Inflammatory macrophage (primary cell): ENCODE measurements around the gene GNAZ.
"Not testable (repeated sequence)": the region's sequence is repeated elsewhere in the genome, so short reads cannot be mapped to it uniquely, and the experiment has no call there.

Source experiments
- DNase-seq, 2 donors: peaks; one replicate each; pipeline ENCODE4 v3.0.0-alpha.2; 2020 to 2022

The GNAZ gene

DNA sequence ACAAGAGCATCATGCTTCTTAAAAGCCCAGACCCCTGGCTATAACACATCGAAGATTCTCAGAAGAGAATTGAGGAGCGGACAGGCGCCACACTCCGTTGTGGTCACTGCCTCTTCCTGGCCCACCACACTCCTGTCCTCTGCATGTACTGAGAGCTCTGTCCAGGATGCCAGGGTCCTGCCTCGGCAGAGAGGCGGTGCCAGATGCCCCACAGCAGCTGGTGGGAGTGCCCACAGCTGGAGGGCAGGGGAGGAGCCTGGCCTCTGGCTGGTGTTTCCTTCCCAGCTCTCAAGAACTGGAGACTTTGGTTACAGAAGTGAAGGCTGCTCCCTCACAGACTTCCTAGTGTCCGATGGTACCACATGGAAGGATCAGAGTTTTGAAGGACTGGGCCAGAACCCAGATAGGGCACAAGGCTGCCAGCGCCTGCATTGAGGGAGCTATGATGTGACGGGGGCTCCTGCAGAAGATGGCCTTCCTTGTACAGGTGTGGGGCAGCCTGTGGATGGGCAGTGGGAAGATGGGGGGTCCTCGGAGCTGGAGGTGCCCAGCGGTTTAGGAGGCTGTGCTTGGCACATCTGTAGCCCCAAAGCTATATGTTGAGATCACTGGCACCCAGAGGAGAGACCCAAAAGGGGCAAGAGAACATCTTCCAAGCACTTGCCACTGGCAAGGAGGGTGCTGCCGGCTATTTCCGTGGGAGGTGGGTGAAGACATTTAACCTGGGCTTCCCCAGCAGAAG is 52.1 kb downstream of the GNAZ start:
- DNase-seq: no peak

DNA sequence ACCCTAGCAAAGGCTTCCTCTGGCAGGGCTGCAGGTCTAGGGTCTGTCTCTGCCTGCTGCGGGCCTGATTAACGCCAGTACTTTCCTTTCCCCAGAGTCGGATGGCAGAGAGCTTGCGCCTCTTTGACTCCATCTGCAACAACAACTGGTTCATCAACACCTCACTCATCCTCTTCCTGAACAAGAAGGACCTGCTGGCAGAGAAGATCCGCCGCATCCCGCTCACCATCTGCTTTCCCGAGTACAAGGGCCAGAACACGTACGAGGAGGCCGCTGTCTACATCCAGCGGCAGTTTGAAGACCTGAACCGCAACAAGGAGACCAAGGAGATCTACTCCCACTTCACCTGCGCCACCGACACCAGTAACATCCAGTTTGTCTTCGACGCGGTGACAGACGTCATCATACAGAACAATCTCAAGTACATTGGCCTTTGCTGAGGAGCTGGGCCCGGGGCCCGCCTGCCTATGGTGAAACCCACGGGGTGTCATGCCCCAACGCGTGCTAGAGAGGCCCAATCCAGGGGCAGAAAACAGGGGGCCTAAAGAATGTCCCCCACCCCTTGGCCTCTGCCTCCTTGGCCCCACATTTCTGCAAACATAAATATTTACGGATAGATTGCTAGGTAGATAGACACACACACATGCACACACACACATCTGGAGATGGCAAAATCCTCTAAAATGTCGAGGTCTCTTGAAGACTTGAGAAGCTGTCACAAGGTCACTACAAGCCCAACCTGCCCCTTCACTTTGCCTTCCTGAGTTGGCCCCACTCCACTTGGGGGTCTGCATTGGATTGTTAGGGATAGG is 52.9 kb downstream of the GNAZ start:
- DNase-seq: no peak

DNA sequence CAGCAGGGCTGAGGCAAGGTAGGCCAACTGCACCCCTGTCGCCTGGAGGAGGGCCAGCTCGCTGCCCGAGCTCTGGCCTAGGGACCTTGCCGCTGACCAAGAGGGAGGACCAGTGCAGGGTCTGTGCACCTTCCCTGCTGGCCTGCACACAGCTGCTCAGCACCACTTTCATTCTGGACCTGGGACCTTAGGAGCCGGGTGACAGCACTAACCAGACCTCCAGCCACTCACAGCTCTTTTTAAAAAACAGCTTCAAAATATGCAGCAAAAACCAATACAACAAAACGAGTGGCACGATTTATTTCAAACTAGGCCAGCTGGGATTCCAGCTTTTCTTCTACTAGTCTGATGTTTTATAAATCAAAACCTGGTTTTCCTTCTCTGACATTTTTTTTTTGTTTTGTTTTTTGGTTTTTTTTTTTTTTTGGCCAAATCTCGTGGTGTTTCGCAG is 53.5 kb downstream of the GNAZ start:
- DNase-seq: no peak

DNA sequence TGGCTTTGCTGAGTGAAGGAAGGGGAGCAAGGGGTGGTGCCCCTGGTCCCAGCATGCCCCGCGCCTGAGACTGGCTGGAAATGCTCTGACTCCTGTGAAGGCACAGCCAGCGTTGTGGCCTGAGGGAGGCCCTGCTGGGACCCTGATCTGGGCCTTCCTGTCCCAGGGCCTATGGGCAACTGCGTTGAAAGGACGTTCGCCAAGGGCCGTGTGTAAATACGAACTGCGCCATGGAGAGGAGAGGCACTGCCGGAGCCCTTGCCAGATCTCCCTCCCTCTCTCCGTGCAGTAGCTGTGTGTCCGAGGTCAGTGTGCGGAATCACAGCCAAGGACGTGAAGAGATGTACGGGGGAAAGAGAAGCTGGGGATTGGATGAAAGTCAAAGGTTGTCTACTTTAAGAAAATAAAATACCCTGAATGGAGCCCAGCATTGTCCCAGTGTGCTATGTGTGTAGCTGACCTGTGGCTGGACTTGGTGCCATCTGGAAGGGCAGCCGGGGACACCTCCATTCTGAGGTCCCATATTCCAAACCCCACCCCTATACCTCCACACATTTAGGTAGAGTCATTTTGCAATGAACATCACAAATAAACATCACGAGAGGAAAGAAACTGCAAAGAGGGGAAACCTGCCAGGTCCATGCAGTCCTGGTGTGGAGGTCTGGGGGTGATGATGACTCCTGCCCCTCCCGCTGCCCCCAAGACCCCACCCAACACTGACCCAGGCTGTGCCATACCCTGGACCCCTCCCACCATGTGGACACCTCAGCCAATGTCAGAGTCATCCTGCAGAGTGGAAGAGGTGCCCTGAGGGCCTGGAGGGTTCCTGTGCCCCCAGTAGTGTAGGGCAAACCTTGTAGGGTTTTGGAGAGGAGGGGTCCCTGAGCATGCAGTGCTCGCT is 54.5 kb downstream of the GNAZ start:
- no peak for DNase-seq

DNA sequence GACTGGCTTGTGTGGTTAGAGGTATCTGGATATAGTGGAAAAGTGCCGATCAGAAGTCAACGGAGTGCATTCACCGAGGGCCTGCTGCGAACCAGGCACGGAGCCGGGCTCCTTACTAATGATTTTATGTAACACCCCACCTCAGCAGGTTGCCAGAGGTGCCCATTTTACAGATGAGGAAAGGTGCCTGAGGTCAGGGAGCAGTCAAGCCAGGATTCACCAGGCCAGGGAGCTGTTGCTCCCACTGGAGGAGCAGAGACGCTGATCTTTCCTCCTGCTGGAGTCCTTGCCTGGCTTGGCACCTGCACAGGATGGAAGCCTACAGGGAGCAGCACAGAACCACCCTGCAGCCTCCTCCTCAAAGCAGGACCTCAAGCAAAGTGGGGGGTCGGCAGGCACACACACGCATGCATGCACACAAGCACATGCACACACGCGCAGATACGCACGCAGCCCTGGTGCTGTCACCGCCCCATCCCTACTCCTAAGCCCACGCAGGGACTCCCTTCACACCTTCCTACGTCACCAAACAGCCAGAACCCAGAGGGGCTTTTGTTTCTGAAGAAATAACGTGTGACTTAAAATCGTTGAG is 55.3 kb downstream of the GNAZ start:
- no peak for DNase-seq

DNA sequence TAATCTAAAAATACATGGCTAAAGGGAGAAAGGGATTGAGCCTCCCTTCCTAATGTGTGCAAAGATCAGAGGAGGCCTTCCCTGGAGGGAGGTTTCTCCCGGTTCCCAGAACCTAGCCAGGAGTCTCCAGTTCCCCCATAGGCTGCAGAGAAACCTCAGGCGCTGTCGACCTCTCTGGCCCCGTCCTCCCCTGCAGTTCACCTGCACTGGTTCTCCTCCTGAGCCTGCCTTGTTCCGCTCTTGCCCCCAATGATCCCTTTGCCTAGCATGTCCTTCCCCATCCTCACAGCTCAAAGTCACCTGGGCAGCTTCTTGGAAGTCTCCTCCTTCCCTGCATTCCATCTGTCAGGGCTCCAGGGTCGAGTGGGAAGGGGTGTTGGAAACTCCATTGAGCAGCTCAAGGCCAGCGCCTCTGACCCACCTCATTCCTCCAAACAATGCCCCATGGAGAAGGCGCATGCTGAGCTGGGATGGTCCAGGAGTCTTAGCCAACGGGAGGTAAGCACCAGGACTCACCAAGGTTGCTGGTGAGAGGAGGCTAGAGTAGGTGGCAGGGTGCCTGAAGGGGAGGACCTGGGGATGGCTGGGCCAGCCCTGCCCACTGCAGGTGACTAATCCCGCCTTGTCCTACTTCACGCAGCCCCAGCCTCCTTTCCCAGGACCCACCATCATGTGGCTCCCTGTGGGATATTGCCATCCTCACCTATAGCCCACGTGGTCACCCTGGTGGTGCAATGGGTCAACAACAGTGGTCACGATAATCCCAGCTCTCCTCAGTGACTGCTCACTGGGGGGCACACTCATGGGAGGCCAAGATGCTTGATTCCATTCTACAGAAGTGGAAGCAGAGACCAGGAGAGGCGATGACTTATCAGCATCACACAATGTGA is 56.1 kb downstream of the GNAZ start:
- DNase-seq: no peak

DNA sequence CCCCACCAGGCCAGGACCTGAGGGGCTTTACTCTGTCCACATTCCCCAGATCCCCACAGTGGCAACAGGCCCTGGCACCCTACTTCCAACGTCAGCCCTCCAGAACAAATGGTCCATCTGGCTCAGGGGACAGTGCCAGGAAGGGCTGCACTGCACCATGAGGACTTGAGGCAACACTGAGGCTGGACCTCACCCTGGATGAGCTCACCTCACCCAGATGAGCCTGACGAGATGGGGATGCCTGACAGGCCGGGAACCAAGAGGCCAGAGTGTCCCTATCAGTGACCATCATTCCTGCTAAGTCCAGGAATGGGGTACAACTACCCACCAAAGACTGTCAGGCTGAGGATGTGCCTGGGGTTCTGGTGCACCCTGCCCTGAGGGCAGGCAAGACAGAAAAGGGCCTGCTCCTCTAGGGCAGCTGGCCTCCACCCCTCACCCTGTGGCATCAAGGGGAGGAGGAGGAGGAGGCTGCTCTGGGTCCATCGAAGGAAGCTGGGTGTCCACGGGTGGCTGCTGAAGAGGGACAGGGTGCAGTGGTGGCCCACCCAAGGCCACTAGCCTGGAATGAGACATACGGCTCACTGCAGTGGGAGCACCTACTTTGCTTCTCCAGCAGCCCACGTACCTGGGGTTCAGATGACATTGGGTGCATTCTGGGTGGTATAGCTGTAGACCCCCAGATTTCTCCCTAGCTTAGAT is 56.9 kb downstream of the GNAZ start:
- no peak for DNase-seq

DNA sequence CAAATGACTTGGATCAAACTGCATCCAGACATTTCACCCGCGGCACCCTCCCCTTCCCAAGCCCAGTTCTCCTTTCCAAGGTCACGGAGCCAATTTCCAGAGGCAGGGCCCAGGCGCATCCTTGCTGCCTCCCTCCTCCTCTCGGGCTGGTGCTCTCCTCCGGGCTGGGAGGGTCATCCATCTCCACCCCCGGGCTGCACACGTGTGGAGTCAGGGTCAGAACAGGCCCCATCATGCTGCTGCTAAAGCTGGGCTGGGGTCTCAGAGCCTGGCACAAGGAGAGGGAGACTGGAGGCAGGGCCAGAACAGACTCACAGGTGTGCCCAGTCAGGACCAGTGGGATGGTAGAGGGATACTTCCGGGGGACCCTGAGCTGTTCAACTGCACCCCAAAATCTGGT is 57.5 kb downstream of the GNAZ start:
- no peak for DNase-seq

DNA sequence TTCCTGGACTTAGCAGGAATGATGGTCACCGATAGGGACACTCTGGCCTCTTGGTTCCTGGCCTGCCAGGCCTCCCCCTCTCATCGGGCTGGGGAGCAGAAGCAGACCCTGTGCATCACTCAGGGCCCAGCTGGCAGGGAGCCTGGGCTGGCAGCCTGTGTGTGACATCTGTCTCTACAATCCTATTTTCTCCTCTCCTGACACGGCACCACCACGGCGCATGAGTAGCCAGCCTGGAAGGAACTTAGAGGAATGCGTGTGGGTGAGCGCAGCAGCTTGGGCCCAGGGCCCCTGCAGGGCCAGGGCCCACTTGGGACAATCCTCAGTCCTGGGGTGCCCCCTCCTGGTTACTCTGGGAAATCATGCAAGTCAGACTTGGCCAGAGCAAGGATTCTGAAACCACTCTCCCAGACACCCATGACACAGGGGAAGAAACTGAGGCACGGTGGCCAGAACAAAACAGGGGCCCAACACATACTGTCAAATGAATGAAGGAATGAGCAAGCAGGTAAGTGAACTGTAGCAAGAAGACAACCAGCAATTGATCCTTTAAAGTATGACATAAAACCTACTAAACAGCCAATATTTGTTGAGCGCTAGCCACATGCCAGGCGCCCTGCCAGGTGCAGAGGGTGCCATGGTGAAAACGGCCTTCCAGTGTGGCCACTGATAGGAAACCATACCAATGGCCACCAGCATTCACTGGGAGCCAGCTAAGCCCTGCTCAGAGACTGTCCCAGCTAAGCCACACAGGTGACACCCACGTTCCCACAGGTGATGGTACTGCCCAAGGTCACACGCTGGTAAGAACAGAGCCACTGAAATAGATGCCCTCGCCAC is 58.2 kb downstream of the GNAZ start:
- peak; percentile 61 to 80 for DNase-seq

DNA sequence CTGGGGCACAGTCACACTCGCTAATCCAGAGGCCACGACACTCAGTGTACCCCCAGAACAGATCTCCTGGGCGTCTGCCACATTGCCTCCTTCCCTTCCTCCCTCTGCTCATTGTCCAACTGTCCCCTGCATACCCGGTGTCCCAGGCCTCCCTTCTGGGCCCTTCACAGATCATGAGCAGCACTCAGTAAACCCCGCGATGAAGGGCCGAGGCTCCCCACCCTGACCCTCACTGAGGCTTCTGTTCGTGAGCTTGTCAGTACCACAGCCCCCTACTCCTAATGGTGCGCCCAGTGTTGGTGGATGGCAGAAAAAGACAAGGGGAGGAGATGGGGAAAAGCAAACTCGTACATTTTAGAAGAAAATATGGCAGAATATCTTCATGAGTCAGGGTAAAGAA is 58.8 kb downstream of the GNAZ start:
- DNase-seq: no peak

DNA sequence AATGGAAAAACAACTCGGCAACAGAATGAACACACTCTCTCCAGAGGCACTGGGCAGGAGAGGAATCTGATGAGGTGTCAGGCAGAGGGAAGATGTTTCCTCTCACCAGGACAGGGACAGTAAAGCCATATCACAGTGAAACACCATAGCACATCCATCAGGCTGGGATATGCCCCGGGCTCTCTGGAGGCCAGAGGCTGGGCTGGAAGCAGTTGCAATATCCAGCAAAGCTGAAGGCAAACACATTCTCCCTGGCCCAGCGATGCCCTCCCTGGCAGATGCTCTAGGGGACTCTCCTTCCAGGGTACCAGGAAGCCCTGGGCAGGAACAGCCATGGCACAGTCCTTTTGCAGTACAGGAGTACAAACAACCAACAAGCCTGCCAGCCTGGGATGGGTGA is 60.4 kb downstream of the GNAZ start:
- no peak for DNase-seq

DNA sequence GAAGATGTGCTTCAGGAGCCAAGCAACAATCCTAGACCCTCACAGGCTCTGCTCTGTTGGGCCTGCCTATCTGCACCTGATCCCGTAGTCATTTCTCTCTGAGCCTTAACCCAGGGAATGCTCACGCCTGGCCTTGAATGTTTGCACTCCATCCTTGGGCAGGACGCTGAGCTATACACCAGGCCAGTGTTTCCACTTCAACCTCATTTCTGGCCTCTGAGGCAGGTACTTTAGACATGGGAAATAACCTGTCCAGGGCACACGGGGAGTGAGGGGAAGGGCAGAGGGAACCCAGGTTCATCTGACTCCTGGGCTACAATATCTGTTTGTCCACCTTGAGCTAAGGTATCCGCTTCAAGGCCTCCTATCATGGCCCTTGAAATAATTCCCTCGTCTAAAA is 61.6 kb downstream of the GNAZ start:
- DNase-seq: no peak

DNA sequence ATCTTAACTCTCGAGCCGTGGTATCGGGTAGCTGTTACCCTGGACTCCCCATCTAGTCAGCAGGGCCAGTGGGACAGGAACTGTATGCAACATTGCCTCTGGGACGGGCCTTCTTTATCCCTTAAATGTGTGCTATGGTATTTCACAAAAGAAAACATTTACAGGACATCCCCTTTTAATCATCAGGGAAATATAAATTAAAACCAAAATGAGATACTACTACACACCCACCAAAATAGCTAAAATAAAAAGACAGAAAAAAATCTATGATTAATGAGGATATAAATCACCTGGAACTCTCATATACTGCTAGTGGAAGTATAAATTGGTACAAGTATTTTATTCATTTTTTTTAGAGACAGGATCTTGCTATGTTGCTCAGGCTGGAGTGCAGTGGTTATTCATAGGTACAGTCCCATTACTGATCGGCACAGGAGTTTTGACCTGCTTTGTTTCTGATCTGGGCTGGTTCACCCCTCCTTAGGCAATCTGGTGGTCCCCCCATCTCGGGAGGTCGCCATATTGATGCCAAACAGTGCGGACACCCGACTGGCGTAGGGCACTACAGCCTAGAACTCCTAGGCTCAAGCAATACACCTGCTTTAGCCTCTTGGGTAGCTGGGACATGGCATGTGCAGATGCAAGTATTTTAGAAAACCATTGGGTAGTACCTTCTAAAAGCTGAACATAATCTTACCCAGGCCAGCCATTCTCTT is 62.2 kb downstream of the GNAZ start:
- DNase-seq: no peak

DNA sequence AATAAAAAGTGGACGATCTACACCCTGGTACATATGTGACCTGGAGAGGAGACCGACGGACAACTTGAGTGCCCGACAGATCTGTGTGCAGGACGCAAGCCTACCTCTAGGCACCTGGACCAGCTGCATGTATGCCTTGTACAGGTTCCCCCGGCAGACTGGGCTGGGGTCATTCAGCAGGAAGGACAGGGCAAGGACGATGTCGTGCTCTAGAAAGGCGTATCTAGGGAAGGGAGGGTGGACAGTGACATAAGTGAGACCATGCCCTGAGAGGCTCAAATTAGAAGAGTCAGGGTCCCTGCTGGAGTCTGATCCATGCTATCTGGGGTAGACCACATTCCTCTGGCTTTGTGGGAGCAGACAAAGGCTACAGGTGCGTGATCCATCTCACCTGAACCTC is 63.6 kb downstream of the GNAZ start:
- DNase-seq: no peak

DNA sequence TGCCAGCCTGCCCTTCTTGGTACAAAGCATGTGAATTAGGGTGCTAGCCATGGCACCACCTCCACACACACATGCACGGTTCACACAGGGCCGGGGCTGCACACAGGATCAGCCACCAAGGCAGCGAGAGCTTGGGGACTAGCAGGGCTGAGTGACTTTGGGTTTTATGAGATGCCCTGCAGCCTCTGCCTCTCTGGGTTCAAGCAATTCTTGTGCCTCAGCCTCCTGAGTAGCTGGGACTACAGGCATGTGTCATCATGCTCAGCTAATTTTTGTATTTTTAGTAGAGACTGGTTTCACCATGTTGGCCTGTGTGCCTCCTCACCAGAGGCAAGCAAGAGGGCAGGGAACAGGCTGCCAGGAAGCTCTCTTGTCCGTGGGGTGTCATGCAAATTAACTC is 66.7 kb downstream of the GNAZ start:
- not testable (repeated sequence) for DNase-seq

DNA sequence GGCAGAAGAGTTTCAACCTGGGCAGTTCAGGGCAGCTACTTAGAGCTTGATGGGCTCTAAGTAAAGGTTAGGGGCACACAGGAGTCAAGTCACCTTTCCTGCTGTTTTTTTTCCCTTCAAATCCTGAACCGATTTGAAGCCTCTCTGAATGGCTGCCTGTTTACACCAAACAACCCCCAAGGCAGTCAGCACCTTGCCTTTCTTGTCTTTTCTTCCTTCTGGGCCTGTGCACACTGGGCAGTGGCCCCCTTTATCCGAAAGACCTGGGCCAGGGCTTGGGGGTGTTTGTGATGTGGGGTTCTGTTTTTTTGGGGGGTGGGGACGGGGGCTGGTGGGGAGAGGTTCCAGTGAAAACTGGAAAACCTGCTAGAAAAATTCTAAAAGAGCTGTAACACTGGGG is 67.1 kb downstream of the GNAZ start:
- DNase-seq: no peak

DNA sequence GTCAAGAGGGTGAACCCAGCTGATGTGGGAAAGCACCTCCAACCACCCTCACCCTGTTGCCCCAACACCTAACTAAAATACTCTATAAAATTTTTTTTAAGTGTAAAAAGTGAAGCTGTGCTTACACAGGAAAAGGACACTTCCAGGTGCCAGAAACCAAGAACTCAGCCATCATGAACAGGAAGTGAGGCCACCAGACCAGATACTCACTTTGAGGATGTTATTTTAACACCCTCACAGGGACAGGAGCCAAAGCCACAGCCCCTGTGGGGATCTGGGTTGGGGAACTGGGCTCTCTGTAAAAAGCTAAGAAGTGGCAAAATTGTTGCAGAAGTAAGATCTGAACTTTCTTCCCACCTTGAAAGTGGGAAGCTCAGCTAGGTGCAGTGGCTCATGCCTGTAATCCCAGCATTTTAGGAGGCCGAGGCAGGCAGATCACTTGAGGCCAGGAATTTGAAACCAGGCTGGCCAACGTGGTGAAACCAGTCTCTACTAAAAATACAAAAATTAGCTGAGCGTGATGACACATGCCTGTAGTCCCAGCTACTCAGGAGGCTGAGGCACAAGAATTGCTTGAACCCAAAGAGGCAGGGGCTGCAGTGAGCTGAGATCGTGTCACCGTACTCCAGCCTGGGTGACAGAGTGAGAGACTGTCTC is 67.7 kb downstream of the GNAZ start:
- DNase-seq: peak; percentile 44 to 62

DNA sequence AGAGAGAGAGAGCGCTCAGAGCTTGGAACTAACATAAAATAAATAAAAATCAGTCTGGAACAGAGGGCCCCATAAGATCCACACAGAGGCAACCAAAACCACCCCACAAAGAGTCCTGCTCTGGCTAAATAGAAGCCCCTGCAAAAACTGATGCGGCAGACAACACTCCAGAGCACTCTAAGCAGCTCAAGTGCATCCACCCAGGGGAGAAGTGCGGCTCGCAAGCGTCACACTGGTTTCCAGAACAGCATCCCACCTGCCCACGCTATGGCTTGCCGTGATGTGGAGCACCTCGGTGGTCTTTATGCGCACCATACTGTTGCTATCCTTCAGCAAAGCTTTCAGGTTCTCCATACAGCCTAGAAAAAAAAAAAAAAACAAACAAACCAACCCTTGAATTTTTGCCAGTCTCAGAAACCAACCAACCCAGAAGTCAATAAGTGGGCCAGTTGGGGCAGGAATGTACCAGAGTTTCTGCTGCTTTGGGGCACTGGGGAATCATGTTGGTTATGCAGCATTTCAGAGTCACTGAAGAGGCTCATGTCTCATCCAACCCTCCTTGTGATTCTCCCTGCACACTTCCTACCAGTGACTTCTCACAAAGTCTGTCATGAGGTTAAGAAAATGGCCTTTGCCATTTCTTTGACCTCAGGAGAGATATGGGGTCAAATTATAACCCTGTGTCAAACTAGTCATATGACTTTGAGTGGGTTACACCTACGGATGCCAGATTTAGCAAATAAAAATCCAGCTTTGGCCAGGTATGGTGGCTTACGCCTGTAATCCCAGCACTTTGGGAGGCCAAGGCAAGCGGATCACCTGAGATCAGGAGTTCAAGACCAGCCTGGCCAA is 68.5 kb downstream of the GNAZ start:
- DNase-seq: peak; percentile 8 to 32
